Nephron progenitor cell (in vitro differentiated cells): ENCODE results near the gene PLXNC1.

Experiments used
- DNase-seq: peaks from one replicate; pipeline ENCODE4 v3.0.0; 2021
- H3K27ac Mint-ChIP-seq: 2 replicates; pipeline ENCODE4 v1.8.0; 2021; ENCODE audit warnings: mild to moderate bottlenecking, moderate library complexity, mixed read lengths
- H3K27me3 Mint-ChIP-seq: 2 replicates; pipeline ENCODE4 v1.8.0; 2021; ENCODE audit warnings: mild to moderate bottlenecking, low read depth, mixed read lengths; ENCODE audit not compliant: poor library complexity
- H3K36me3 Mint-ChIP-seq: 2 replicates; pipeline ENCODE4 v1.8.0; 2021; ENCODE audit warnings: low read depth, mixed read lengths
- H3K4me1 Mint-ChIP-seq: 2 replicates; pipeline ENCODE4 v1.8.0; 2021; ENCODE audit warnings: mixed read lengths
- H3K4me3 Mint-ChIP-seq: 2 replicates; pipeline ENCODE4 v1.8.0; 2021; ENCODE audit warnings: mild to moderate bottlenecking, moderate library complexity, mixed read lengths
- H3K9me3 Mint-ChIP-seq: 2 replicates; pipeline ENCODE4 v1.8.0; 2021; ENCODE audit warnings: mild to moderate bottlenecking, moderate library complexity, mixed read lengths
- TF ChIP-seq, protein P1 (sequence below): fragments of 200-600 bp; sonication (generic); IDR thresholded peaks from 2 replicates; pipeline ENCODE4 v1.5.0; 2021; ENCODE audit warnings: antibody characterized with exemption

Gene PLXNC1

GRCh38 chr12:94126067-94126466 lies 22.3 kb upstream of the PLXNC1 start:
- DNase-seq: no peak
- no peaks in the 10 kb centered on the region for H3K36me3 Mint-ChIP-seq

GRCh38 chr12:94127239-94128131 lies 20.9 kb upstream of the PLXNC1 start:
- no peaks in the 10 kb centered on the region for H3K36me3 Mint-ChIP-seq
- peaks cover 39% of the 10 kb centered on the region for H3K27me3 Mint-ChIP-seq
- peaks cover 10% of the 10 kb centered on the region for H3K9me3 Mint-ChIP-seq
- no peak overlapping the region for H3K27ac Mint-ChIP-seq
- DNase-seq: no peak
- TF ChIP-seq, protein P1, sequence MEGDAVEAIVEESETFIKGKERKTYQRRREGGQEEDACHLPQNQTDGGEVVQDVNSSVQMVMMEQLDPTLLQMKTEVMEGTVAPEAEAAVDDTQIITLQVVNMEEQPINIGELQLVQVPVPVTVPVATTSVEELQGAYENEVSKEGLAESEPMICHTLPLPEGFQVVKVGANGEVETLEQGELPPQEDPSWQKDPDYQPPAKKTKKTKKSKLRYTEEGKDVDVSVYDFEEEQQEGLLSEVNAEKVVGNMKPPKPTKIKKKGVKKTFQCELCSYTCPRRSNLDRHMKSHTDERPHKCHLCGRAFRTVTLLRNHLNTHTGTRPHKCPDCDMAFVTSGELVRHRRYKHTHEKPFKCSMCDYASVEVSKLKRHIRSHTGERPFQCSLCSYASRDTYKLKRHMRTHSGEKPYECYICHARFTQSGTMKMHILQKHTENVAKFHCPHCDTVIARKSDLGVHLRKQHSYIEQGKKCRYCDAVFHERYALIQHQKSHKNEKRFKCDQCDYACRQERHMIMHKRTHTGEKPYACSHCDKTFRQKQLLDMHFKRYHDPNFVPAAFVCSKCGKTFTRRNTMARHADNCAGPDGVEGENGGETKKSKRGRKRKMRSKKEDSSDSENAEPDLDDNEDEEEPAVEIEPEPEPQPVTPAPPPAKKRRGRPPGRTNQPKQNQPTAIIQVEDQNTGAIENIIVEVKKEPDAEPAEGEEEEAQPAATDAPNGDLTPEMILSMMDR: no peak
- peaks cover 13% of the 10 kb centered on the region for H3K4me1 Mint-ChIP-seq
- no peak overlapping the region for H3K4me3 Mint-ChIP-seq

More at GRCh38 chr12:94126067-94126466, 22.3 kb upstream of the PLXNC1 start:
- TF ChIP-seq, protein P1: no peak
- Mint-ChIP-seq H3K9me3 (peaks cover 4% of the 10 kb centered on the region), H3K27me3 (peaks cover 31% of the 10 kb centered on the region), H3K4me1 (peaks cover 13% of the 10 kb centered on the region), H3K4me3 (no peak overlapping the region), H3K27ac (no peak overlapping the region)

- no peak overlapping the region for H3K27ac Mint-ChIP-seq
- TF ChIP-seq, protein P1: no peak
- peaks cover 44% of the 10 kb centered on the region for H3K27me3 Mint-ChIP-seq
- no peaks in the 10 kb centered on the region for H3K36me3 Mint-ChIP-seq
- H3K9me3 Mint-ChIP-seq: peaks cover 10% of the 10 kb centered on the region
- H3K4me1 Mint-ChIP-seq: peaks cover 13% of the 10 kb centered on the region
- DNase-seq: no peak
- no peak overlapping the region for H3K4me3 Mint-ChIP-seq
Measured at GRCh38 chr12:94128280-94128679, 20.1 kb upstream of the PLXNC1 start.

- peaks cover 25% of the 10 kb centered on the region for H3K27me3 Mint-ChIP-seq
- no peaks in the 10 kb centered on the region for H3K36me3 Mint-ChIP-seq
- TF ChIP-seq, protein P1: peak; percentile 86
- no peak overlapping the region for H3K4me3 Mint-ChIP-seq
- no peaks in the 10 kb centered on the region for H3K4me1 Mint-ChIP-seq
- H3K9me3 Mint-ChIP-seq: peaks cover 10% of the 10 kb centered on the region
- no peak for DNase-seq
- H3K27ac Mint-ChIP-seq: no peak overlapping the region
Measured at GRCh38 chr12:94133964-94134795, 14.2 kb upstream of the PLXNC1 start.

DNA sequence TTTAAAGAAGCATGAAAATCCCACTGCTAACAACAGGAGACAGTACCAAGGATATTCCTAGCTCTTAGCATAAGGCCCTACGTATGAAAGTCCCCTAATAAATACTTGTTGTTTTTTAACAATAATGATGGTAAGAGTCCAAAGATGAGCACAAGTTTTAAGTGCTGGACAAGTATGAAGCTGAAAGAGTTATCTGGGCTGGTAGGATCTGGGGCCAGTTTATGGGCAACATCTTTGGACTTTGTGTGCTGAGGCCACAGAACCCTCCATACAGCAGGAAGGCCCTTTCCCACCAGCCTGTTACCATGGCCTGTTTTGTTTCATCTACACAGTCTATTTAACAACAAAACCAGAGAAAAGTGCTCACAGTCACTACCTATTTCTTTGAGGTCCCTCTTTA lies 12.5 kb upstream of the PLXNC1 start:
- TF ChIP-seq, protein P1: no peak
- DNase-seq: no peak
- Mint-ChIP-seq H3K4me3 (no peak overlapping the region), H3K27ac (no peak overlapping the region), H3K36me3 (no peaks in the 10 kb centered on the region), H3K4me1 (no peaks in the 10 kb centered on the region), H3K9me3 (peaks cover 6% of the 10 kb centered on the region), H3K27me3 (peaks cover 21% of the 10 kb centered on the region)
